Stimulated activated CD8-positive, alpha-beta memory T cell treated with anti-CD3 and anti-CD28 coated beads, Interleukin-7, amount 100 ng/mL, for 1 hour (primary cell): ENCODE data around the gene RUBCNL.
"Not testable (repeated sequence)": the region's sequence is repeated elsewhere in the genome, so short reads cannot be mapped to it uniquely, and the experiment has no call there.

Experiments
- DNase-seq, 2 donors: peaks; one replicate each; pipeline ENCODE4 v3.0.0-alpha.2; 2020; ENCODE audit warnings: low read depth in 2 of 2

RUBCNL gene

GRCh38 chr13:46373623-46374022 lies 13.4 kb downstream of the RUBCNL start:
- no peak for DNase-seq

- DNase-seq = not testable (repeated sequence)
Measured at GRCh38 chr13:46372938-46373337, 14.1 kb downstream of the RUBCNL start.

- DNase-seq = no peak
Measured at GRCh38 chr13:46372071-46372470, 15.0 kb downstream of the RUBCNL start.

GRCh38 chr13:46369506-46370277 lies 17.4 kb downstream of the RUBCNL start:
- DNase-seq = no peak

- no peak for DNase-seq
Measured at GRCh38 chr13:46367617-46368327, 19.3 kb downstream of the RUBCNL start.

- no peak for DNase-seq
Measured at GRCh38 chr13:46361276-46361934, 25.6 kb downstream of the RUBCNL start.

GRCh38 chr13:46360604-46361003 lies 26.4 kb downstream of the RUBCNL start:
- DNase-seq = no peak

GRCh38 chr13:46359714-46360113 lies 27.3 kb downstream of the RUBCNL start:
- no peak for DNase-seq

GRCh38 chr13:46355901-46356590 lies 31.0 kb downstream of the RUBCNL start:
- no peak for DNase-seq

- DNase-seq = no peak
Measured at GRCh38 chr13:46355088-46355468, 32.0 kb downstream of the RUBCNL start.

GRCh38 chr13:46354156-46355087 lies 32.6 kb downstream of the RUBCNL start:
- DNase-seq = no peak

- no peak for DNase-seq
Measured at GRCh38 chr13:46352805-46353204, 34.2 kb downstream of the RUBCNL start.

- DNase-seq = no peak
Measured at GRCh38 chr13:46350003-46350402, 37.0 kb downstream of the RUBCNL start.

GRCh38 chr13:46348961-46349360 lies 38.1 kb downstream of the RUBCNL start:
- DNase-seq = no peak

- no peak for DNase-seq
Measured at GRCh38 chr13:46347277-46347676, 39.8 kb downstream of the RUBCNL start.

- DNase-seq = no peak
Measured at GRCh38 chr13:46345866-46346265, 41.2 kb downstream of the RUBCNL start.

GRCh38 chr13:46345398-46345797 lies 41.7 kb downstream of the RUBCNL start:
- no peak for DNase-seq

- no peak for DNase-seq
Measured at GRCh38 chr13:46343279-46343994, 43.6 kb downstream of the RUBCNL start.

- DNase-seq = no peak
Measured at GRCh38 chr13:46342538-46342937, 44.5 kb downstream of the RUBCNL start.

GRCh38 chr13:46341112-46341711 lies 45.8 kb downstream of the RUBCNL start:
- DNase-seq = no peak
